Measurements from ENCODE around the gene CLSTN1. TPM values are rescaled to one million over a fixed set of nuclear protein-coding genes. Genes with fewer than 3 reads are reported as not detected.

The CLSTN1 gene
- total and polyA plus RNA-seq, 2 experiments from 2014 or later, result 56.8 to 67.8 TPM

- no peaks in the 10 kb centered on the region for H3K9me2 ChIP-seq (ENCODE audit: insufficient read depth)
- TF ChIP-seq EZH2phosphoT487 (IDR thresholded peaks at IDR 0.05; ENCODE audit: insufficient read depth, low read depth) (no peak), EZH2 (IDR thresholded peaks at IDR 0.05; ENCODE audit: insufficient read depth, poor library complexity, severe bottlenecking) (no peak)
- 0 out of 2 replicates have a peak, but pooled peaks cover 2% of the 10 kb centered on the region for H4K20me1 ChIP-seq (ENCODE audit: insufficient read depth)
- no peak overlapping the region for H3K9ac ChIP-seq
- no peak overlapping the region for H2AFZ ChIP-seq
- H3K27me3 ChIP-seq (replicated peaks; ENCODE audit: insufficient read depth), result no peaks in the 10 kb centered on the region
- H3K9me3 ChIP-seq (ENCODE audit: low read depth), result no peaks in the 10 kb centered on the region
- peaks cover 20% of the 10 kb centered on the region for H3F3A ChIP-seq (ENCODE audit: insufficient read depth)
- no peak overlapping the region for H3K4me2 ChIP-seq (ENCODE audit: unreplicated experiment)
- H3K79me2 ChIP-seq (ENCODE audit: insufficient read depth), result peaks cover 86% of the 10 kb centered on the region
- 96 to 99% methylated on average over 9 of the region's 9 CpGs for WGBS, 2 experiments (ENCODE audit: low coverage in 1 of 2, low lambda C conversion rate in 2 of 2, missing lambda C conversion rate in 2 of 2)
- DNase-seq, result no peak
- H3K4me1 ChIP-seq (ENCODE audit: insufficient read depth), result peaks cover 21% of the 10 kb centered on the region
- H3K36me3 ChIP-seq (ENCODE audit: low read depth), result no peaks in the 10 kb centered on the region
- in situ Hi-C loops (cut with MboI), result no loop called here
- H3K27ac ChIP-seq, result no peak overlapping the region
- no peak overlapping the region for H3K4me3 ChIP-seq
These were observed 61.9 kb downstream of the CLSTN1 start for GRCh38 chr1:9761855-9762254.

GRCh38 chr1:9760824-9761223 is 62.9 kb downstream of the CLSTN1 start:
- in situ Hi-C loops (cut with MboI), result no loop called here
- no peak overlapping the region for H2AFZ ChIP-seq
- H3F3A ChIP-seq (ENCODE audit: insufficient read depth), result peaks cover 14% of the 10 kb centered on the region
- H3K9me3 ChIP-seq (ENCODE audit: low read depth), result no peaks in the 10 kb centered on the region
- H3K4me3 ChIP-seq, result no peak overlapping the region
- H3K9me2 ChIP-seq (ENCODE audit: insufficient read depth), result no peaks in the 10 kb centered on the region
- H3K4me1 ChIP-seq (ENCODE audit: insufficient read depth), result peaks cover 14% of the 10 kb centered on the region
- 0 out of 2 replicates have a peak, but pooled peaks cover 2% of the 10 kb centered on the region for H4K20me1 ChIP-seq (ENCODE audit: insufficient read depth)
- TF ChIP-seq EZH2 (IDR thresholded peaks at IDR 0.05; ENCODE audit: insufficient read depth, poor library complexity, severe bottlenecking) (no peak), EZH2phosphoT487 (IDR thresholded peaks at IDR 0.05; ENCODE audit: insufficient read depth, low read depth) (no peak)
- peaks cover 96% of the 10 kb centered on the region for H3K79me2 ChIP-seq (ENCODE audit: insufficient read depth)
- no peaks in the 10 kb centered on the region for H3K36me3 ChIP-seq (ENCODE audit: low read depth)
- DNase-seq, result no peak
- H3K4me2 ChIP-seq (ENCODE audit: unreplicated experiment), result no peak overlapping the region
- WGBS, 2 experiments (ENCODE audit: low coverage in 1 of 2, low lambda C conversion rate in 2 of 2, missing lambda C conversion rate in 2 of 2), result 99 to 100% methylated on average over 6 of the region's 6 CpGs
- no peaks in the 10 kb centered on the region for H3K27me3 ChIP-seq (replicated peaks; ENCODE audit: insufficient read depth)
- no peak overlapping the region for H3K9ac ChIP-seq
- H3K27ac ChIP-seq, result no peak overlapping the region

- Histone ChIP-seq H3K36me3 (ENCODE audit: low read depth) (no peaks in the 10 kb centered on the region), H4K20me1 (ENCODE audit: insufficient read depth) (0 out of 2 replicates have a peak, but pooled peaks cover 2% of the 10 kb centered on the region), H3K4me1 (ENCODE audit: insufficient read depth) (peaks cover 5% of the 10 kb centered on the region; the same call in 1 of the 2 replicates), H2AFZ (no peak overlapping the region), H3K9me3 (ENCODE audit: low read depth) (no peaks in the 10 kb centered on the region), H3K9ac (no peak overlapping the region), H3K27ac (no peak overlapping the region), H3K27me3 (replicated peaks; ENCODE audit: insufficient read depth) (no peaks in the 10 kb centered on the region), H3K79me2 (ENCODE audit: insufficient read depth) (peaks cover 99% of the 10 kb centered on the region), H3K9me2 (ENCODE audit: insufficient read depth) (no peaks in the 10 kb centered on the region), H3F3A (ENCODE audit: insufficient read depth) (peaks cover 5% of the 10 kb centered on the region), H3K4me3 (no peak overlapping the region), H3K4me2 (ENCODE audit: unreplicated experiment) (no peak overlapping the region)
- DNase-seq, result no peak
- WGBS, 2 experiments (ENCODE audit: low coverage in 1 of 2, low lambda C conversion rate in 2 of 2, missing lambda C conversion rate in 2 of 2), result 97 to 100% methylated on average over 2 of the region's 2 CpGs
- in situ Hi-C loops (cut with MboI), result no loop called here
- TF ChIP-seq EZH2 (IDR thresholded peaks at IDR 0.05; ENCODE audit: insufficient read depth, poor library complexity, severe bottlenecking) (no peak), EZH2phosphoT487 (IDR thresholded peaks at IDR 0.05; ENCODE audit: insufficient read depth, low read depth) (no peak)
These were observed 63.8 kb downstream of the CLSTN1 start for GRCh38 chr1:9759939-9760338.

- Histone ChIP-seq H3K4me2 (ENCODE audit: unreplicated experiment) (no peak overlapping the region), H3F3A (ENCODE audit: insufficient read depth) (no peaks in the 10 kb centered on the region; the same call in 1 of the 2 replicates), H3K4me1 (ENCODE audit: insufficient read depth) (no peaks in the 10 kb centered on the region), H3K79me2 (ENCODE audit: insufficient read depth) (peaks cover 96% of the 10 kb centered on the region), H3K9me2 (ENCODE audit: insufficient read depth) (no peaks in the 10 kb centered on the region), H3K9ac (no peak overlapping the region), H3K36me3 (ENCODE audit: low read depth) (no peaks in the 10 kb centered on the region), H4K20me1 (ENCODE audit: insufficient read depth) (0 out of 2 replicates have a peak, but pooled peaks cover 2% of the 10 kb centered on the region), H2AFZ (no peak overlapping the region), H3K27me3 (replicated peaks; ENCODE audit: insufficient read depth) (no peaks in the 10 kb centered on the region), H3K4me3 (no peak overlapping the region), H3K9me3 (ENCODE audit: low read depth) (no peaks in the 10 kb centered on the region), H3K27ac (no peak overlapping the region)
- no peak for DNase-seq
- WGBS, 2 experiments (ENCODE audit: low coverage in 1 of 2, low lambda C conversion rate in 2 of 2, missing lambda C conversion rate in 2 of 2), result 97 to 99% methylated on average over 10 of the region's 10 CpGs
- TF ChIP-seq EZH2phosphoT487 (IDR thresholded peaks at IDR 0.05; ENCODE audit: insufficient read depth, low read depth) (no peak), EZH2 (IDR thresholded peaks at IDR 0.05; ENCODE audit: insufficient read depth, poor library complexity, severe bottlenecking) (no peak)
- in situ Hi-C loops (cut with MboI), result no loop called here
These were observed 65.1 kb downstream of the CLSTN1 start for GRCh38 chr1:9758559-9759121.
